HG02885 (cell line): ENCODE data around the gene TSHZ3.

Experiments
- ATAC-seq: cut with Tn5 transposase; IDR thresholded peaks from one replicate; pipeline ENCODE4 v1.9.1; 2021; ENCODE audit warnings: mild to moderate bottlenecking; ENCODE audit not compliant: unreplicated experiment, poor library complexity

Gene TSHZ3

DNA sequence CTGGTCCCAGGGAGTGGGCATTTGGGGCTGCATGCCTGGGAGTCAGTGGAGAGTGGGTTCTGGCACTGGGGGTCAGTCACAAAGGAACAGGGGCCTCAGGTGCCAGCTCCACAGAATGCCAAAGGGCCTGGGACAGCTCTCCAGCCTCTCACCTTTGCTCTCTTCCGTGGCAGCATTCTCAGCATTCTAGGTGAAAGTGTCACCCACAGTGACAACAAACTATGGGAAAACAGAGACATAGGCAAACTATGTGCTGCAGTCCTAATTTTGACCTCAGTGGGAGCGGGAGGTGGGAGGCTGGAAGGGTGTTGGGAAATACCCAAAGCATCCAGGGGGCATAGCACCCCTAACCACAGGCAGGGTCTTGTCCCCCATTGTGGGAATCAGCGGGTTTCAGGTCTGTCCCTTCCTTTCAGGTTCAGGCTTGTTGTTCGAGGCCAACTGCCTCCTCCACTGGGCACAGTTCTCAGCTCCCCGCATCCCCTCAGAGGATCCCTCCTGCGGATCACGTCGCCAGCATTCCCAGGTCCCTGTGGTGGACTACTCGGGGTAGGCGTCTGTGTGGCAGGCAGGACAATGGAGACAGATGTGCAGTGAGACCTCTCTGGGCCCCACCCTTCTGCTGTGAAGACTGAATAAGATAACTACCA is 52.4 kb downstream of the TSHZ3 start:
- ATAC-seq, result no peak

DNA sequence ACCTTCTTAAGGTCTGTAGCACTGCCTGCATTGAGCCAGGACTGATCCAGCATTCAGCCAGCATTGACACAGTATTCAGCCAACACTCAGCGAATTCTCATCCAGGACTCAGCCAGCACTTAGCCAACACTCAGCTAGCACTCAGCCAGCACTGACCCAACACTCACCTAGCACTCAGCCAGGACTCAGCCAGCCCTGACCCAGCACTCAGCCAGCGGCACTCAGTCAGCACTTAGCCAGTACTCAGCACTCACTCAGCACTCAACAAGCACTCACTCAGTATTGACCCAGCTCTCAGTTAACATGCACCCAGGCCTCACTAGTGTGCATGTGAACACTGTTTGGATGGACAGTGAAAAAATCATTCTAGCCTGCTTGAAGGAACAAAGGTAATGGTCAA is 55.0 kb downstream of the TSHZ3 start:
- ATAC-seq, result no peak

DNA sequence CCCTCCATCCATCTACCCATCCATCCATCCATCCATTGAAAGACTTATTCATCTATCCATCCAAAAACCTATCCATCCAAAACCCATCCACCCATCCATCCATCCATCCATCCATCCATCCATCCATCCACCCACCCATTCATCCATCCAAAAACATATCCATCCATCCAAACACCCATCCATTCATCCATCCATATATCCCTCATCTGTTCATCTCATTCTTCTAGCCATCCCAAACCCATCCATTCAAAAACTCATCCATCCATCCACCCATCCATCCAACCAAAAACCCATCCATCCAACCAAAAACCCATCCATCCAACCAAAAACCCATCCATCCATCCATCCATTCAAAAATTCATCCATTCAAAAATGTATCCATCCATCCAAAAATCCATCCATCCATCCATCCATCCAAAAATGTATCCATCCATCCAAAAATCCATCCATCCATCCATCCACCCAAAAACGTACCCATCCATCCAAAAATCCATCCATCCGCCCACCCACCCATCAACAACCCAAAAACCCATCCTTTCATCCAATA is 56.5 kb downstream of the TSHZ3 start:
- no peak for ATAC-seq

DNA sequence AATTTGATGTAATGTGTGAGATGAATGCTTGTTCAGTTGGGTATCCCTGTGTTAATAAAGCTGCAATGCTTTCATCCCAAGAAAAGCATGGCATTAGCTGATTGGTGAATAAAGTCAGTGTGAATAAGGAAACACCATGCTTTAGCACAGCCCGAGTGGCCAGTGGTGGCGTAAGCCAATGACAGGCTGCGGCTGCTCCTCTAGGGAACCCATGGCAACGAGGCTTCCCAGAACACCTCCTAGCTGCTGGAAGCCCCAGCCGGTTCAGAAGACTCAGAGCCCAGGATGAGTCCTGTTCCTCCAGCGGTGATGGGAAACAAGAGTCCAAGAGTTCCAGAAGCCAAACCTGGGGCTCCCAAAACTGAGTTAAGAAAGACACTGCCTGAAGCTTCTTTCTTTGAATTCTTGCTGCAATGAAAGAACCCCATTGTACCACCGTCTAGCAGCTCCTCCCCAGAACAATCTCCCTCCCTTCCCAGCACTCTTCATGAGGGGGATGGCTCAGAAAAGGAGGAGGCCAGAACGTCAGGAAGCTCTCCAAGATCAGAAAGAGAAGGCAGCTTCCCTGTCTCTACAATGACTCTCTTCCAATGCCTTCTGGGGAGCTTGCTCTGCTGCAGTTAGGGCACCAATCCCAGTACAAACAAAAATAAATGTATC is 58.2 kb downstream of the TSHZ3 start:
- ATAC-seq, result no peak

DNA sequence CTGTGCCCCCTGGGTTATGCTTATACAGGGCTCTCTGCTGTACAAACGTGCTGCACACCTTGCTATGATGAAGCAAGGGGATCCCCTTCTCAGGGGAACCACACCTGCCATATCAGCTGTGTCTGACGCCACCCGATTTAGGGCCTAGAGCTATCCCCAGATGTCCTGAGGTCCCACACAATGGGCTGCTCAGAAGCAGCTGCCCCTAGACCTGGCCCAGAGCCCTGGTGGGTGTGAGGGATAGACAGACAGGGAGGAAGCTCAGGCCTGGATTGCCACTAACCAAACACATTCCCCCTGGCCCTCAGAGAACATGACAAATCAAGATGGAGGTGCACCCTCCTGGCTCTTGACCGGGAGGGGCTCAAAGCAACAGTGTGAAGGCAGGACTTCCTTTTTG is 59.3 kb downstream of the TSHZ3 start:
- ATAC-seq, result no peak

DNA sequence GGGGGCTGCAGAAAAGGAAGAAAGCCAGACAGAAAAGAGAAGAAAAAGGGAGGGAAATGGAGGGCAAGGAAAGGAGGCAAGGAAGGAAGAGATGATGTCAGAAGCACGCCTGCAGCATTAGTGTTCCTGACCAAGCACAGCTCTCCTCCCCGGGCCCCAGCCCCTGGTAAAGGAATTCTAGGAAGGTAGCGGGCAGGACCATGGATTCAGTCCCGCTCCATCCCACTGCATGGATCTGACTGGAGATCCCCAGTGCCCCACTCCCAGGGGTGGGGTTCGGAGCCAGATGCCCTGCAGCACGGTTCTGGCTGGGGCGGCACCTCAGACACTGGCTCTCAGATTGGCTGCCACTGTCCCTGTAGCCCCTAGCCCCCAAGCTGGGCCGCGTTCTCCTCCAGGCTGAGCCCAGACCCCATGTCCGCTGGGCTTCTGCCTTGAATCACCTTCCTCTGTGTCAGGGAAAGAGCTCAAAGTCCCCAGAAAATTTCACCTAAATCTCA is 59.8 kb downstream of the TSHZ3 start:
- no peak for ATAC-seq

DNA sequence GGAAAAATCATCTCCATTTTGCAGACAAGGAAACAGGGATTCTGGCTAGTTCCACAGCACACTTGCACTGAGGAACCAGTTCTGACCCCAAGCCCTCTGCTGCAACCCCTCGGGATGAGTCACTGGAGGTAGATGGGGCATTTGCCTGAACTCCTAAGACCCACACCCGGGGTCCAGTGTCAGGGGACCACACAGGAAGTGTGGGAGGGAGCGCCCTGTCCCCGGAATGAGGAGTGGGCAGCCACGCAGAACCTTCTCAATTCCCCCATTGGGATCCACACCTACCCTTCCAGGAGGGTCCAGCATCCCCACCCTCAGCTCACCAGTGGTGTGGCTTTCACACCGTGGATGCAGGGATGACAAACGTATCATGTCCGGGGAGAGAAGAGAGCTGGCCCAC is 62.7 kb downstream of the TSHZ3 start:
- no peak for ATAC-seq

DNA sequence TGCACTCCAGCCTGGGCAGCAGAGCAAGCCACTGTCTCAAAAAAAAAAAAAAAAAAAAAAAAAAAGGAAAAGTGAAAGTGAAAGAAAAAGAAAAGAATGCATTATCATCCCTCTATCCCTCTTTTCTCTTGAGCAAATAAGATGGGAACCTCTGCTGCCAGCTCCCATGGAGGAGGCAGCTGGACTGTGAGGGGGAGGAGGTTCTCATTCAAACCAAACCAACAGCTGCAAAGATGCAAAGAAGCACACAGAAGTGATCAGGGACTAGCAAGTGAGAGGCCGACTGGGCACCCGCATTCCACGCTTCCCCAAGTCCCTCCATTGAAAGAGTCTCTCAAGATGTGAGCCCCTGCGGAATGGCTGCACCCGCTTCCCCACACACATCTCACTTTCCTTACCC is 63.5 kb downstream of the TSHZ3 start:
- no peak for ATAC-seq

DNA sequence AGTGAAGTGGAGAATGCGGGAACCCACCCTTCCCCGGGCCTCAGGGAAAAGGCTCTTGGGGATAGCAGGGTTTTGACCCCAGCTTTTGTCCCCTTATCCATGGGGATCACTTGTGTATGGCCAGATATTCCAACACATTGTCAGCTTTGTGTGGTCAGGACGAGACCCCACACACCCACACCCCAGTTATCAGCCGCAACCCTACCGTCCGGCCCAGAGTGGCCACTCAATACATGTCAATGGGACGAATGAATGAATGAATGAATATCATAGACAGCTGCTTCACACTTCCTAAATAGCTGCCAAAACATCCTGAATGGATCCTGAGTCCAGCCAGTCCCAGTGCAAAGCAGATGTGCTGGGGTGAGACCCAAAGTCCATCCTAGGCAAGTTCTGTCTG is 64.6 kb downstream of the TSHZ3 start:
- no peak for ATAC-seq

DNA sequence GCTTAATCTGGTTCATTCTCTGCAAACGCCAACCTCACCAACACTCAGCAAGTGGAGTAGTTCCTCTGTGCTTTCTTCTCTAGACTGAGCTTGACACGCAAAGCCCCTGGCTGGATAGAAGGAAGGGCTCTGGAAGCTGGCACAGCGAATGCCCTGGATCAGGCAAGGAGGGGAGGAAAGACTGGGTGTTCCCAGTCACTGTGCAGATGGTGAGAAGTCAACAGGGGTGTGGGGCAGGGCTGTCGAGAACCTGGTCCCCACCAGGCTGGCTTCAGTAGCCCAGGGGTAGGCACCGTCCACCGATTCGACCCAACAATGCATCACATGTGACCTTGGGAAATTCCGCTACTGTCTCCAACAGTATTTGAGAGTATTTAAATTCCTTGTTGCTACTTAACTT is 65.5 kb downstream of the TSHZ3 start:
- ATAC-seq, result no peak

DNA sequence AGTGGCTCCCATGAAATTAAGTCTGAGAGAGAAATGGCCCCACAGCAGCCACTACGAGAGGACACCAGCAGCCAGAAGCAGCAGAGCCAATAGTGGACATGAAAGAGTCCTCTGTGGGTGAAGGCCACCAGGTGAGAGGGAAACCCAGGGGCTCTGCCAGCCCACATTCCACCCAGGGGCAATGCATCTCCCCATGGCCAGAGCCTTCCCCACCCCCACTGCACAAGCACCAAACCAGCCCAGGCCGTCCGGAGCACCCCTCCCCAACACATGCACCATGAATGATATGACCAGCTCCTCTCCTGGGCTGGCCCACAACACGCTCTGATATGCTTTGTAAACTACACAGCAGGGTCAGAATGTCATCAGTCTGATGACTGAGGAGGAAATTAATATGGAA is 66.9 kb downstream of the TSHZ3 start:
- no peak for ATAC-seq

DNA sequence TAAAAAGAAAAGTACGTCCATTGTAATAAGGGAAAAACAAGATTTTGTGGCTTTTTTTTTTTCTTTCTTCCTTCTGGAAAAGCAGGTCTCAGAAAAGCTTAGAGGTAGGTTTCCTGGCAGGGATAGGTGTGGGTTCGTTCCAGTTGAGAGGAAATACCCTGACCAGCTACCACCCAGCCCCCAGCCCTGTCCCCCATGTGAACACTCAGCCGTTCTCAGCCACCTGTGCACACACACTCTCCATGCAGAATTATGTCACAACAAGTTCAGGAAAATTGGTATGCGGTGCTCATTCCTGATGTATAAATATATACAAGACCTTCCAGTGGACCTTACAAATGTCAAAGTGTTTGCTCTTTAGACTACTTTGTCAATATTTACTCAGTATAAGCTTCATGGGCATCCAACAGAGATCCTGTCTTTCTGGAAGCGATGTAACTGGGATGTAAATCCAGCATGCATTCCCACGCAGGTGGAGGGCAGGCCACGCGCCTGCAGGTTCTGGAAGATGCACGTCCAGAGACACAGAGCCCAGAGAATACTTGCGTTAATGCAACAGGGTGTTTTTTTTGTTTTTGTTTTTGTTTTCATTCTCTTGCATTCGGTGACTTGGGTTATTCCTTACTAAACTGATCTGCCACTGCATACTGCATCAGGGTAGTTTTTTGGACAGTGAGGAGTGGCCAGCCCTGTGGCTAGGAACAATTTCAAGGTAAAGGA is 68.8 kb downstream of the TSHZ3 start:
- ATAC-seq, result no peak

DNA sequence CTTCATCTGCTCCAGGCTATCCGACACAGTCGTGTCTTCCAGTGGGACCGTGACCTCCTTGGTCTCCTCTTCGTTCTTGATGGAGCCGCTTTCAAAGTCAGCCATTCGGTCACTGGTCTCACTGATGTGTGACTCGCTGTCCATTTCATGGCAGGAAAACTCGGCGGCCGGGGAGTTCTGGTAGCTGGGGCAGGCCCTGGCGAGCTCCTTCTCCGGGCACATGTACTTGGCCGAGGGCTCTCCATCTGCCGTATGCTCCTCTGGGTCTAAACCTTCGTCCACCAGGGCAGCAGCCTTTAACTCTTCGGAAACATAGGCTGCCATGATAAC is 69.8 kb downstream of the TSHZ3 start:
- no peak for ATAC-seq

DNA sequence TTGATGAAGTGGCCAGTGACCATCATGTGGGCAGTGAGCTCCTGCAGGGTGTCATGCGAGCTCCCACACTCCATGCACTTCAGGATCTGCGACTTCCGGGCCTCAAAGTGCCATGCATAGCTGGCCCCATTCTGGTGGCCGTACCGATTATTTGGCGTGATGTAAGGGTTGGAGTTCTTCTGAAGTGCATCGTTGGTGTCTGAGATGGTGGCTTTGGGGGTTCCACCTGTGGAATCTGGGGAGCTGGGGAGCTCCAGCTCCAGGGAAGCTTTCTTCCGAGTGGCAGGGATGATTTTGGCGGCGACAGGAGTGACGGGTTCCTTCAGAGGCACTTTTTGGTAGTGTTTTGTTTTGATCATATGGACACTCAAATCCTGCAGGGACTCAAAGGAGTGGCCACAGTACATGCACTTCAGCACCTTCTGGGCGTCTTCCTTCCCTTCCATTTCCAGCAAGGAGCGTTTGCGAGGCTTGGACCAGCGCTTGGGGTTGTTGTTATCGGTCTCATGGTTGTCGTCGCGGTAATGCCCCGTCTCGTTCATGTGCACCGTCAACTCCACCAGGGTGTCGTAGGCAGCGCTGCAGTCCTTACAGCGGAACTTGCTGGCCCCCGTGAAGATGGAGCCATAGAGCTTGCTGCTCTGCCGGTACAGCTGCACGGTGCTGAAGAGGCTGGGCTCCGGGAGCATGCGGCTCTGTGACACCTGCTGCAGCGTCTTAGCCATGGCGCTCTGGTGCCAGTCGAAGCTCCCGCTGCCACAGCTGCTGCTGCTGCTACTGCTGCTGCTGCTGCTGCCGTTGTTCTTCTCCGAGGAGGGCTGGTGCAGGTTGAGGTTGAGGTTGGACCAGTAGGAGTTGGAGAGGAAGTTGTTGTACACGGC is 70.4 kb downstream of the TSHZ3 start:
- ATAC-seq, result no peak

DNA sequence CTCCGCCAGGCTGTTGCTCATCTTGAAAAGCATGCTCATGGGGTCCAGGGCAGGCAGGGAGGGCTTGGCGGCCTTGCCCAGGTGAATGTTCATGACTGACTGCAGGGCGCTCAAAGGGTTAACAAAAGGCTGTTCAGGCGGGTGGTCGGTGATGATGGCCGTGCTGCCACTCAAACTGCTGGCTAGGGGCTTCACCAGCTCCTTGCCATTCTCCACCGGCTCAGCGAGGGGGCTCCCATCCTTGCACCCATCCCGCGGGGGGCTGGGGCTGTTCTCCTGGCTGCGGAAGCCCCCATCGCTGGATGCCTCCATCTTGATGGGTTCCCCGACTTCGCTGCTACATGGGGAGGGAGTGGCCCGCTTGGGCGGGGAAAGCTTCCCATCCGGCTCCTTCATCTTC is 71.7 kb downstream of the TSHZ3 start:
- ATAC-seq, result no peak

DNA sequence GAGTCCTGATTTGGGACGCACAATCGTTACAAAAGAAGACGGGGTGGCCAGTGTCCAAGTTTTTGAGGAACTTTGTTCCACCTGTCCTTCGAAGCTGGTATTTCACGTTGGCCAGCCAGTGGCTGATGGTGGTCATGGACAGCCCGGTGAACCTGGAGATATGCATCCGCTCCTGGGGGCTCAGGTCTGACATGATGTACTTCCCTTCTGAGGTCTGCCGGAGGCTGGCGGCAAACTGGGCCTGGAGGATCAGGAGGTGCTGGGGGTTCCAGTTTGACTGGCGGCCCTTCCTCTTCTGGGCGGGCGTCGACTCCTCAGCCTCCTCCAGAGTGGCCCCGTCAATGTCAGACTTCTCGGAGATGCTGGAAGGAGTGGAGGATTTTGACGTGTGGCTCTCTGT is 72.4 kb downstream of the TSHZ3 start:
- no peak for ATAC-seq

DNA sequence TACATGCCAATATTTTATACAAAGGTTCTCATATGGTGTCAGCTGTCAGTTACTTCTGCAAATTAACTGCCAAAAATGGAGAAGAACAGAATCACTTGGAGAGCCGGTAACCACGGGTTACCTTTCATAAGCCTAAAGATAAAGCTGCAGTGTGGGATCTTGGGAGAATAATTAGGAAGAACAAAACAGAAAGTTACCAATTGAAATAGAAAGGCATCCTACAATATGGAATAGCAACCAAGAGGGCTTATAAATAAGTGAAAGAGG is 74.2 kb downstream of the TSHZ3 start:
- ATAC-seq, result no peak

DNA sequence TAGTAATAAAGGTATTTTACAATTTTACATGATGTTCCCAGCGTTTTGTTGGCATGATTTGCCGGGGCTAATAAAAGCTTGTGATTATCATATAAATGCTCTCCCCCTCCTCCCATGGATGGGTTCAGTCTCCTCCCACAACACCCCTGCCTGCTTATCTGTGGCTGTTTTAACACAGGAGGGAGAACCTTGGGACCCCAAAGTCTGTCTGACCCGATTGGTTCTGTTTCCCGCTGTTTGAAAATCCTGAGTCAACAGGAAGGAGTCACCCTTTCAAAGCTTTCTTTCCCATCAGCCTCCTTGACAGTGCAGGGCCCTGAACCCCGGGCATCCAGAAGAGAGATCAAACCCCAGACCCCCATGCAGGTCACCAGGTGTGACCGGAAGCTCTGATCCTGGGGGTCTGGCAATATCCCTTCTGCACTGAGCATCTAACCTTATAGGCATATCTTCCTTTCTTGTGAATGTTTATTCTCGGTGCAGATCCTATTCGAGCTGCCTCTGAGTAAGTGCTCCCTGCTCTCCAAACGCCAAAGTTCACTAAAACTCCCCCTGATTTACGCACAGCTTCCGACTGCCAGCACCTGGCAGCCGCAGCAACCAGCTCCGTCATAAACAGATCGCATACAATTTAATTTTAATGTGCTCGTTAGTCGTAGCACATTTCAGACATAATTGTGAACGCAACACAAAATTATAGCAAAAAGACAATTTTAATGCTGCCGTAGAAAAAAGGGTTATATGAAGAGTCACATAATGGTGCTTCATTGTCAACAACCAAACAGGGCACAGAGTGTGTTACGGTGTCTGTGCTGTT is 74.8 kb downstream of the TSHZ3 start:
- no peak for ATAC-seq

DNA sequence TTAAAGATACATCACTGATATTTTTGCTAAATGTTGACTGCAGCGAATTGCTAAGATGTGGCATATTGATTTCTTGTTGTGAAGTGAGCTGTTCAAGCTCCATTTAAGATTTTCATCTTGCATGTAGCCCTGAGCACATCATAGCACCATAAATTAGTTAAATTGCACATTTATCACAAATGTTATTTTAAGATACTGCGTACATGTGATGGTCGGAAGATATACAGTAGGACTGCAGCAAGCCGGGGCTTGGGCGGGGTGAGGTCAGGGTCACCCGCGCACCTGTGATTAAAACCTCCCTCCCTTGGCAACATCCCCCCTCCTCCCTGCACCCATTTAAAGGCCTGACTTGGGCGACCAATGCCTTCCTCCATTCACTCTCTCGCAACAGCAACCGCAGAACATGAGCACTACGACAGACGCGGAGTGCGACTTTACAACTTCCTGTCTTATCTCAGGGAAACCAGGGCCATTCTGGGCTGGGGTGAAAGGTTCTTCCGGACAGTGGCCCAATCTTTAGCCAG is 76.6 kb downstream of the TSHZ3 start:
- ATAC-seq, result no peak
